ENCODE data around the gene SAMSN1.

The SAMSN1 gene

DNA sequence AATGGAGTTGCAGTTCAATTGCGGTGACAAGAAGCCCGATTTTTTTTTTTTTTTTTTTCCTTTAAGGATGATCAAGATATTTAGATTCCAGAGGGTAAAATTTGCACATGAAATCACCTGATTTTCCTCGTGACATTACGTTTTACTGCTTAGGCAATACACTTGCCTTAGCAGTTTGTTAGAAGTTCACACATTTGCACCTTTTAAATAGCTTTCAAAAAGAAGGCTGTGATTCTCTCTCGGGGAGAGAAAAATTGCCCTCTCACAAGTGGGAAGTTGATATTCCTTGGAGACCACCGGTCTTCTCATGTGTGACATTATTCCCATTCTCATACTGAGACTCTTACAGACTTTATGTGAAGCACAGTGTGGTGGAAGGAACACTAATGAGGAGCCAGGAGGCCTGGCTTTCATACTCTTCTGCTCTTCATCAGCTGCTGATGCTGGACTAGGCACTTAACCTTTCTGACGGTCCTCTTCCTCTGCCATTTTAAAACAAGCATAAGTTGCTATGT is 93.3 kb downstream of the SAMSN1 start:
- intact Hi-C loops (cut with DNase I): no loop called here
- no peak for DNase-seq

DNA sequence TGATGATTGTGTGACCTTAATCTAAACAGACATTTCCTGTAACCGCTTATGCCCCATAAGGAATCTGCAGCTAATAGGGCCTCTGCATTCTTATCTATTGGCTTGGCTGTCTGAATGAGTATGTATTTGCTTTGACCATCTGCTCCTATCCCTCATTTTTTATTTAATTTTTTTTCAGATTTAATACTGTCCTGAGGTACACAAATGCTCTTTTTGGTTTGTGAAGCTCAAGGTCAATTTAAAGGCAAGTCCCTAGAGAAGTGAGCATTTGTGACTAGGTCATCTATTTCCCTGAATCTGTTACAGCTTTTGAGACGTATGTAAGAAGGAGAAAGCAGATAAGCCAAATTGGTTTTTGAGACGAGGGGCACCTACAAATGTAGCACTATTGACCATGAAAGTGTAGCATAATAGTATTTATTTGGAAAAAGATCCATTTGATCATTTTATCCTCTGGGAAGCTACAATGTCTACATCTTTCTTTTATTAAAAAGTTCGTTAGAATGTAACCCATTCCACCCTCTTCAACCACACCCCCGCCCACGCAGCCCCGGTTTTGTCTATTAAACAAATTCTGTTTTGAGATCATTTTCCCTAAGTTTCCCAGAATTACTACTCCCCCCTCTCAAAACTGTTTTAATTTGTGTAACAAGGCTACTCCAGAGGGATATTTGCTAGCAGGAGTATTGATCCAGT is 93.9 kb downstream of the SAMSN1 start:
- intact Hi-C loops (cut with DNase I): no loop called here
- no peak for DNase-seq

GRCh38 chr21:14451546-14451945 is 94.6 kb downstream of the SAMSN1 start:
- intact Hi-C loops (cut with DNase I): no loop called here
- DNase-seq: no peak

GRCh38 chr21:14448784-14449183 is 97.3 kb downstream of the SAMSN1 start:
- intact Hi-C loops (cut with DNase I): no loop called here
- no peak for DNase-seq

- no peak for DNase-seq
- intact Hi-C loops (cut with DNase I): no loop called here
Measured at GRCh38 chr21:14438211-14438610, 107.9 kb downstream of the SAMSN1 start.

DNA sequence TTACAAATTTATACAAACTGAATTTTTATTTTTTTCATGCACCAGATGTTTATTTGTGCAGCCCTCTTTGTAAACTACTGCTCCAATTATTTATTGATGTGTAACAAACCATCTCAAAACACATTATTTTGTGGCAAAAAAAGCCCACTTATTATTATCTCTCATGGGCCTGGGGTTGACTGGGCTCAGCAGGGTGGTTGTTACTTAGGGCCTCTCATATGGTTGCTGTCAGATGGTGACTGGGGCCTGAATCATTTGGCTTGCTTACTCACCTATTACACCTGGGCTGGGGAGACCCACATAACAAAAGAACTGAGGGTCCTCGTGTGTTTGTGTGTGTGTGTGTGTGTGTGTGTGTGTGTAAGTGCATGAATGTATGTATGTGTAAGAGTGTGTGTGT is 110.7 kb downstream of the SAMSN1 start:
- intact Hi-C loops (cut with DNase I): no loop called here
- no peak for DNase-seq
